ENCODE results near the gene CHST2. TPM values are rescaled to one million over a fixed set of nuclear protein-coding genes. Genes with fewer than 3 reads are reported as not detected.

Gene CHST2
- total RNA-seq, 1 donor from 2014 or later = 6.4 TPM

- H3K9me3 Mint-ChIP-seq = peaks cover 5% of the 10 kb centered on the region
- no peaks in the 10 kb centered on the region for H3K27me3 Mint-ChIP-seq
- no peak overlapping the region for H3K4me3 Mint-ChIP-seq
- no peaks in the 10 kb centered on the region for H3K36me3 Mint-ChIP-seq (ENCODE audit: low read depth)
- no peak overlapping the region for H3K27ac Mint-ChIP-seq
- no peak for DNase-seq
- intact Hi-C loops (cut with micrococcal nuclease) = no loop called here
- H3K4me1 Mint-ChIP-seq = peaks cover 2% of the 10 kb centered on the region
Observed at GRCh38 chr3:143132246-143132980, 12.8 kb downstream of the CHST2 start.

GRCh38 chr3:143134471-143134870 lies 14.9 kb downstream of the CHST2 start:
- Mint-ChIP-seq H3K36me3 (ENCODE audit: low read depth) (no peaks in the 10 kb centered on the region), H3K4me1 (peaks cover 2% of the 10 kb centered on the region), H3K27ac (no peak overlapping the region), H3K4me3 (no peak overlapping the region), H3K9me3 (peaks cover 5% of the 10 kb centered on the region), H3K27me3 (no peaks in the 10 kb centered on the region)
- no peak for DNase-seq
- intact Hi-C loops (cut with micrococcal nuclease) = no loop called here

GRCh38 chr3:143135150-143135549 lies 15.6 kb downstream of the CHST2 start:
- no peak for DNase-seq
- H3K27me3 Mint-ChIP-seq = no peaks in the 10 kb centered on the region
- H3K36me3 Mint-ChIP-seq (ENCODE audit: low read depth) = no peaks in the 10 kb centered on the region
- peaks cover 5% of the 10 kb centered on the region for H3K9me3 Mint-ChIP-seq
- no peak overlapping the region for H3K27ac Mint-ChIP-seq
- intact Hi-C loops (cut with micrococcal nuclease) = no loop called here
- no peak overlapping the region for H3K4me3 Mint-ChIP-seq
- peaks cover 2% of the 10 kb centered on the region for H3K4me1 Mint-ChIP-seq

GRCh38 chr3:143137435-143138036 lies 18.0 kb downstream of the CHST2 start:
- intact Hi-C loops (cut with micrococcal nuclease) = no loop called here
- Mint-ChIP-seq H3K4me1 (peaks cover 2% of the 10 kb centered on the region), H3K27me3 (no peaks in the 10 kb centered on the region), H3K4me3 (no peak overlapping the region), H3K36me3 (ENCODE audit: low read depth) (no peaks in the 10 kb centered on the region), H3K9me3 (peaks cover under 1% of the 10 kb centered on the region), H3K27ac (no peak overlapping the region)
- no peak for DNase-seq

GRCh38 chr3:143138953-143139352 lies 19.4 kb downstream of the CHST2 start:
- H3K4me1 Mint-ChIP-seq = no peaks in the 10 kb centered on the region
- H3K27me3 Mint-ChIP-seq = no peaks in the 10 kb centered on the region
- H3K36me3 Mint-ChIP-seq (ENCODE audit: low read depth) = no peaks in the 10 kb centered on the region
- no peak overlapping the region for H3K27ac Mint-ChIP-seq
- no peak overlapping the region for H3K4me3 Mint-ChIP-seq
- no peaks in the 10 kb centered on the region for H3K9me3 Mint-ChIP-seq
- intact Hi-C loops (cut with micrococcal nuclease) = no loop called here
- no peak for DNase-seq

GRCh38 chr3:143139762-143140161 lies 20.2 kb downstream of the CHST2 start:
- Mint-ChIP-seq H3K36me3 (ENCODE audit: low read depth) (no peaks in the 10 kb centered on the region), H3K27ac (no peak overlapping the region), H3K9me3 (no peaks in the 10 kb centered on the region), H3K4me3 (no peak overlapping the region), H3K27me3 (no peaks in the 10 kb centered on the region), H3K4me1 (no peaks in the 10 kb centered on the region)
- intact Hi-C loops (cut with micrococcal nuclease) = no loop called here
- no peak for DNase-seq

- H3K4me3 Mint-ChIP-seq = no peak overlapping the region
- H3K27ac Mint-ChIP-seq = no peak overlapping the region
- no peaks in the 10 kb centered on the region for H3K27me3 Mint-ChIP-seq
- no peaks in the 10 kb centered on the region for H3K4me1 Mint-ChIP-seq
- no peak for DNase-seq
- intact Hi-C loops (cut with micrococcal nuclease) = no loop called here
- H3K36me3 Mint-ChIP-seq (ENCODE audit: low read depth) = no peaks in the 10 kb centered on the region
- no peaks in the 10 kb centered on the region for H3K9me3 Mint-ChIP-seq
Observed at GRCh38 chr3:143140550-143140949, 21.0 kb downstream of the CHST2 start.

- DNase-seq = no peak
- Mint-ChIP-seq H3K4me1 (no peaks in the 10 kb centered on the region), H3K27me3 (no peaks in the 10 kb centered on the region), H3K27ac (no peak overlapping the region), H3K9me3 (peaks cover 3% of the 10 kb centered on the region), H3K36me3 (ENCODE audit: low read depth) (no peaks in the 10 kb centered on the region), H3K4me3 (no peak overlapping the region)
- intact Hi-C loops (cut with micrococcal nuclease) = no loop called here
Observed at GRCh38 chr3:143142354-143142753, 22.8 kb downstream of the CHST2 start.

GRCh38 chr3:143145906-143146305 lies 26.3 kb downstream of the CHST2 start:
- H3K27ac Mint-ChIP-seq = no peak overlapping the region
- no peak overlapping the region for H3K4me3 Mint-ChIP-seq
- H3K4me1 Mint-ChIP-seq = no peaks in the 10 kb centered on the region
- H3K27me3 Mint-ChIP-seq = no peaks in the 10 kb centered on the region
- no peak for DNase-seq
- no peaks in the 10 kb centered on the region for H3K36me3 Mint-ChIP-seq (ENCODE audit: low read depth)
- peaks cover 3% of the 10 kb centered on the region for H3K9me3 Mint-ChIP-seq
- intact Hi-C loops (cut with micrococcal nuclease) = no loop called here

- Mint-ChIP-seq H3K9me3 (peaks cover 3% of the 10 kb centered on the region), H3K36me3 (ENCODE audit: low read depth) (no peaks in the 10 kb centered on the region), H3K27me3 (no peaks in the 10 kb centered on the region), H3K4me1 (no peaks in the 10 kb centered on the region), H3K4me3 (no peak overlapping the region), H3K27ac (no peak overlapping the region)
- intact Hi-C loops (cut with micrococcal nuclease) = no loop called here
- no peak for DNase-seq
Observed at GRCh38 chr3:143146486-143147274, 27.1 kb downstream of the CHST2 start.

GRCh38 chr3:143147707-143148106 lies 28.1 kb downstream of the CHST2 start:
- H3K4me1 Mint-ChIP-seq = no peaks in the 10 kb centered on the region
- H3K27ac Mint-ChIP-seq = no peak overlapping the region
- no peaks in the 10 kb centered on the region for H3K27me3 Mint-ChIP-seq
- peaks cover 3% of the 10 kb centered on the region for H3K9me3 Mint-ChIP-seq
- no peaks in the 10 kb centered on the region for H3K36me3 Mint-ChIP-seq (ENCODE audit: low read depth)
- DNase-seq = no peak
- no peak overlapping the region for H3K4me3 Mint-ChIP-seq
- intact Hi-C loops (cut with micrococcal nuclease) = no loop called here

- Mint-ChIP-seq H3K27ac (no peak overlapping the region), H3K36me3 (ENCODE audit: low read depth) (no peaks in the 10 kb centered on the region), H3K9me3 (peaks cover 3% of the 10 kb centered on the region), H3K4me1 (no peaks in the 10 kb centered on the region), H3K4me3 (no peak overlapping the region), H3K27me3 (no peaks in the 10 kb centered on the region)
- intact Hi-C loops (cut with micrococcal nuclease) = no loop called here
- no peak for DNase-seq
Observed at GRCh38 chr3:143150071-143150470, 30.5 kb downstream of the CHST2 start.

GRCh38 chr3:143151004-143151731 lies 31.6 kb downstream of the CHST2 start:
- intact Hi-C loops (cut with micrococcal nuclease) = no loop called here
- no peak overlapping the region for H3K27ac Mint-ChIP-seq
- H3K9me3 Mint-ChIP-seq = peaks cover 3% of the 10 kb centered on the region
- DNase-seq = no peak
- H3K27me3 Mint-ChIP-seq = no peaks in the 10 kb centered on the region
- no peaks in the 10 kb centered on the region for H3K4me1 Mint-ChIP-seq
- H3K36me3 Mint-ChIP-seq (ENCODE audit: low read depth) = no peaks in the 10 kb centered on the region
- no peak overlapping the region for H3K4me3 Mint-ChIP-seq

GRCh38 chr3:143152043-143152442 lies 32.5 kb downstream of the CHST2 start:
- no peak overlapping the region for H3K27ac Mint-ChIP-seq
- peaks cover 4% of the 10 kb centered on the region for H3K4me1 Mint-ChIP-seq
- H3K36me3 Mint-ChIP-seq (ENCODE audit: low read depth) = no peaks in the 10 kb centered on the region
- intact Hi-C loops (cut with micrococcal nuclease) = no loop called here
- DNase-seq = no peak
- no peaks in the 10 kb centered on the region for H3K27me3 Mint-ChIP-seq
- no peak overlapping the region for H3K4me3 Mint-ChIP-seq
- H3K9me3 Mint-ChIP-seq = no peaks in the 10 kb centered on the region
